ENCODE results near the gene AEBP1. TPM values are rescaled to one million over a fixed set of nuclear protein-coding genes. Genes with fewer than 3 reads are reported as not detected.
A peak's percentile ranks its signal among the peaks of the same experiment; 100 is the strongest.

AEBP1 gene
- total RNA-seq, 4 donors from 2014 or later, result 71.0 to 234 (median 156) TPM

DNA sequence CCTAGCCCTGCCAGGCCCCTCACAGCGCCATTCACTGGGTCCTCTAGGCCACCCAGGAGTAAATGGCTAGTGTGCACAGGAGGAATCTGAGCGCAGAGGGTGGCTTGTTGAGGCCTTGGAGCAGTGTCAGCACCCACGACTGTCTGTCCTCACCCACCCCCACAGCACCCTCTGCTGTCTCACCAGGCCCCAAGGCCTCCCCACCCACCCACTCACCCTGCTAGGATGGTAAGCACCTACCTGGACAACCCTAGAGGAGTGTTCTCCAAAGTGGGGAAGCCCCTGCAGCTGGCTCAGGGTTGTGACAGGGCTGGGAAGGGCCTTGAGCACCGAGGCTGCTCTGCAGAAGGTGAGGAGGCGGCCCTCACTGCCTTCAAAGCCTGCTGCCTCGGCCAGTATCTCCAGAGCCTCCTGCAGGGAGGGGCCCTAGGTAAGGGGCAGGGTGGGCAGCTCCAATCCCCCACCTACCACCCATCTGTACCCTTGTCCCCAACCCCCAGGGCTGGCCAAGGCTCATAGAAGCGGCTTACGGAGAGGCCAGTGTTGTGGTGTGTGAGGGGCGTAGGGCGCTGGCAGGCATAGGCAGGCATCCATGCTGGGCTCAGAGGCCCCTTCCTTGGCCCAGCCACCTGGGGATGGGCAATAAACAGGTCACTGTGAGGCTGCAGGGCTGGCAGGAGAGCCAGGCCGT lies 24.7 kb upstream of the AEBP1 start:
- Histone ChIP-seq H3K36me3 (peaks cover 37 to 64% (median 64%) of the 10 kb centered on the region in 4 donors), H3K9me3 (no peaks in the 10 kb centered on the region), H3K4me1 (peaks cover 39 to 63% (median 49%) of the 10 kb centered on the region in 4 donors), H3K27me3 (no peaks in the 10 kb centered on the region), H3K4me3 (no peak overlapping the region), H3K27ac (replicated peaks in 1 of 4) (no peak overlapping the region)
- no peak for DNase-seq (ENCODE audit: extremely low spot score)
- 85% methylated on average over 5 of the region's 11 CpGs for WGBS
- intact Hi-C loops (cut with DNase I), result loop anchor here (5.0 kb wide), 1 partner anchor 37 kb away; the partner anchor contains the start of gene DBNL
- TF ChIP-seq POLR2AphosphoS5 (IDR thresholded peaks at IDR 0.05) (no peak), POLR2A (IDR thresholded peaks at IDR 0.05; ENCODE audit: low read depth) (no peak), EP300 (IDR thresholded peaks at IDR 0.05) (no peak)
- TF ChIP-seq, protein P1, sequence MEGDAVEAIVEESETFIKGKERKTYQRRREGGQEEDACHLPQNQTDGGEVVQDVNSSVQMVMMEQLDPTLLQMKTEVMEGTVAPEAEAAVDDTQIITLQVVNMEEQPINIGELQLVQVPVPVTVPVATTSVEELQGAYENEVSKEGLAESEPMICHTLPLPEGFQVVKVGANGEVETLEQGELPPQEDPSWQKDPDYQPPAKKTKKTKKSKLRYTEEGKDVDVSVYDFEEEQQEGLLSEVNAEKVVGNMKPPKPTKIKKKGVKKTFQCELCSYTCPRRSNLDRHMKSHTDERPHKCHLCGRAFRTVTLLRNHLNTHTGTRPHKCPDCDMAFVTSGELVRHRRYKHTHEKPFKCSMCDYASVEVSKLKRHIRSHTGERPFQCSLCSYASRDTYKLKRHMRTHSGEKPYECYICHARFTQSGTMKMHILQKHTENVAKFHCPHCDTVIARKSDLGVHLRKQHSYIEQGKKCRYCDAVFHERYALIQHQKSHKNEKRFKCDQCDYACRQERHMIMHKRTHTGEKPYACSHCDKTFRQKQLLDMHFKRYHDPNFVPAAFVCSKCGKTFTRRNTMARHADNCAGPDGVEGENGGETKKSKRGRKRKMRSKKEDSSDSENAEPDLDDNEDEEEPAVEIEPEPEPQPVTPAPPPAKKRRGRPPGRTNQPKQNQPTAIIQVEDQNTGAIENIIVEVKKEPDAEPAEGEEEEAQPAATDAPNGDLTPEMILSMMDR (IDR thresholded peaks at IDR 0.05), result no peak

DNA sequence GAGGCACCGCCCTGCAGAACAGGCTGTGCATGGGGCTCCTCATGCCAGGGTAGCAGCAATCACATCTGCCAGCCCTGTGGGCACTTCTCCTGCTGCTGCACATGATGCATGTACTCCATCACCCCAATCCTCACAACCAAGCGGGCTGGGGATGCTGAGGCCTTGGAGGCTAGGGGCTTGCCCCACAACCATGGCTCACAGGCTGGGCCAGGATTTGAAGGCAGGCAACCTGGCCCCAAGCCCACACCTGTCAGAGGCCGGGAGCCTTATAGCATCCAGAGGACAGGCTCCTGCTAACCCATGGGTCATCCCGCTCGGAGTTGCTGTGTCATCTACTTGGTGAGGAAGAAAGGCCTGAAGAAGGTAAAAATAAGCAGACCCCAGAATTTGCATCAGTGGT lies 24.0 kb upstream of the AEBP1 start:
- 87% methylated on average over 3 of the region's 5 CpGs for WGBS
- TF ChIP-seq, protein P1 (IDR thresholded peaks at IDR 0.05), result no peak
- TF ChIP-seq POLR2A (IDR thresholded peaks at IDR 0.05; ENCODE audit: low read depth) (no peak), POLR2AphosphoS5 (IDR thresholded peaks at IDR 0.05) (no peak), EP300 (IDR thresholded peaks at IDR 0.05) (no peak)
- no peak overlapping the region for H3K4me3 ChIP-seq
- H3K27me3 ChIP-seq, result no peaks in the 10 kb centered on the region
- H3K9me3 ChIP-seq, result no peaks in the 10 kb centered on the region
- H3K36me3 ChIP-seq, result peaks cover 37 to 57% (median 57%) of the 10 kb centered on the region in 4 donors
- no peak for DNase-seq (ENCODE audit: extremely low spot score)
- H3K27ac ChIP-seq (replicated peaks in 1 of 4), result peak overlapping the region in 1 of 4 donors; percentile 92
- intact Hi-C loops (cut with DNase I), result loop anchor here (5.0 kb wide), 1 partner anchor 38 kb away; the partner anchor contains the start of gene DBNL
- H3K4me1 ChIP-seq, result peaks cover 39 to 68% (median 52%) of the 10 kb centered on the region in 4 donors

- intact Hi-C loops (cut with DNase I), result loop anchor here (5.0 kb wide), 1 partner anchor 38 kb away; the partner anchor contains the start of gene DBNL
- DNase-seq (ENCODE audit: extremely low spot score), result no peak
- Histone ChIP-seq H3K27me3 (no peaks in the 10 kb centered on the region), H3K4me1 (peaks cover 39 to 69% (median 52%) of the 10 kb centered on the region in 4 donors), H3K9me3 (no peaks in the 10 kb centered on the region), H3K4me3 (peak overlapping the region in 2 of 4 donors; percentile 89 to 94), H3K27ac (replicated peaks in 1 of 4) (peak overlapping the region; percentile 89 to 94 (median 92)), H3K36me3 (peaks cover 37 to 51% (median 51%) of the 10 kb centered on the region in 4 donors)
- TF ChIP-seq EP300 (IDR thresholded peaks at IDR 0.05), result no peak
- TF ChIP-seq, protein P1 (IDR thresholded peaks at IDR 0.05), result no peak
- TF ChIP-seq POLR2AphosphoS5 (IDR thresholded peaks at IDR 0.05), result no peak
- no peak for TF ChIP-seq POLR2A (IDR thresholded peaks at IDR 0.05; ENCODE audit: low read depth)
- 82% methylated on average over 6 of the region's 11 CpGs for WGBS
These were observed 23.4 kb upstream of the AEBP1 start for GRCh38 chr7:44080686-44081265.

GRCh38 chr7:44081266-44081748 lies 22.8 kb upstream of the AEBP1 start:
- intact Hi-C loops (cut with DNase I), result loop anchor here (5.0 kb wide), 1 partner anchor 39 kb away; the partner anchor contains the start of gene DBNL
- Histone ChIP-seq H3K9me3 (no peaks in the 10 kb centered on the region), H3K4me1 (peaks cover 39 to 69% (median 52%) of the 10 kb centered on the region in 4 donors), H3K36me3 (peaks cover 33 to 46% (median 45%) of the 10 kb centered on the region in 4 donors), H3K27me3 (no peaks in the 10 kb centered on the region), H3K27ac (replicated peaks in 1 of 4) (peak overlapping the region; percentile 89 to 94 (median 92)), H3K4me3 (peak overlapping the region; percentile 78 to 94 (median 85))
- TF ChIP-seq POLR2A (IDR thresholded peaks at IDR 0.05; ENCODE audit: low read depth), result no peak
- no peak for TF ChIP-seq POLR2AphosphoS5 (IDR thresholded peaks at IDR 0.05)
- TF ChIP-seq, protein P1 (IDR thresholded peaks at IDR 0.05), result no peak
- TF ChIP-seq EP300 (IDR thresholded peaks at IDR 0.05), result no peak
- WGBS, result 63% methylated on average over 9 of the region's 9 CpGs
- no peak for DNase-seq (ENCODE audit: extremely low spot score)

Data from esophagus muscularis mucosa (tissue), 4 donors.